AG20443 (cell line): ENCODE data around the gene CERS1.
"Not testable (repeated sequence)": the region's sequence is repeated elsewhere in the genome, so short reads cannot be mapped to it uniquely, and the experiment has no call there.

Source experiments
- DNase-seq: peaks from one replicate; pipeline ENCODE4 v3.0.0; 2012; ENCODE audit warnings: low spot score, mixed read lengths

Gene CERS1

GRCh38 chr19:18919086-18919899, 23.3 kb upstream of the CERS1 start, which contains the start of the genes COPE and DDX49:
Gene COPE (minus strand): TSS chr19:18919387. CDS start chr19:18919348, 39 bp downstream.
Gene DDX49 (plus strand): TSS chr19:18919715. CDS start chr19:18919742, 27 bp downstream.
- DNase-seq, result peak; percentile 98

GRCh38 chr19:18917593-18917992, 21.6 kb upstream of the CERS1 start:
- DNase-seq, result not testable (repeated sequence)

- DNase-seq, result peak; percentile 60
These were observed 19.7 kb upstream of the CERS1 start for GRCh38 chr19:18915639-18916038.

GRCh38 chr19:18913466-18913865, 17.5 kb upstream of the CERS1 start:
- no peak for DNase-seq

GRCh38 chr19:18912933-18913332, 17.0 kb upstream of the CERS1 start:
- DNase-seq, result no peak

- no peak for DNase-seq
These were observed 15.0 kb upstream of the CERS1 start for GRCh38 chr19:18910801-18911436.

- no peak for DNase-seq
These were observed 14.1 kb upstream of the CERS1 start for GRCh38 chr19:18910010-18910409.

GRCh38 chr19:18908917-18909619, 13.1 kb upstream of the CERS1 start:
- no peak for DNase-seq

GRCh38 chr19:18906605-18907519, 10.9 kb upstream of the CERS1 start:
- DNase-seq, result no peak

- no peak for DNase-seq
These were observed 9.7 kb upstream of the CERS1 start for GRCh38 chr19:18905513-18906236.

- no peak for DNase-seq
These were observed 9.1 kb upstream of the CERS1 start for GRCh38 chr19:18905058-18905456.

GRCh38 chr19:18904334-18905057, 8.5 kb upstream of the CERS1 start:
- no peak for DNase-seq

GRCh38 chr19:18903156-18904037, 7.4 kb upstream of the CERS1 start:
- DNase-seq, result no peak

- not testable (repeated sequence) for DNase-seq
These were observed 6.6 kb upstream of the CERS1 start for GRCh38 chr19:18902519-18902918.

- DNase-seq, result no peak
These were observed 5.5 kb upstream of the CERS1 start for GRCh38 chr19:18901491-18901890.

GRCh38 chr19:18900700-18901481, 4.9 kb upstream of the CERS1 start:
- DNase-seq, result no peak

GRCh38 chr19:18899624-18900560, 3.9 kb upstream of the CERS1 start:
- no peak for DNase-seq
